AG04449 (cell line): ENCODE data around the gene ATP7B.

Experiments
- CTCF ChIA-PET: fragments of 350-600 bp; formaldehyde crosslinking; extraction: SDS; loops from one replicate; lab custom pipeline; 2021; ENCODE audit warnings: antibody characterized with exemption; lab: Yijun Ruan, JAX
- POLR2A ChIA-PET: fragments of 400-600, 350-600 bp; formaldehyde crosslinking; extraction: SDS; loops from one replicate; lab custom pipeline; 2020; ENCODE audit warnings: antibody characterized with exemption, inconsistent platforms; lab: Yijun Ruan, JAX
- DNase-seq: peaks from one replicate; pipeline ENCODE4 v3.0.0-alpha.2; 2010; ENCODE audit warnings: low read depth, low spot score
- H3K4me3 ChIP-seq: 2 replicates; pipeline ENCODE4 v1.5.1; 2011; ENCODE audit warnings: low read depth, mild to moderate bottlenecking, control low read depth, low read length
- CTCF ChIP-seq: IDR thresholded peaks from one replicate; pipeline ENCODE4 v1.5.1; 2011; ENCODE audit warnings: mild to moderate bottlenecking, moderate library complexity, low read length, control low read depth, inconsistent platforms; ENCODE audit not compliant: insufficient read depth; ENCODE audit errors: missing control alignments

The ATP7B gene

GRCh38 chr13:51998723-51999509 is 12.3 kb downstream of the ATP7B start:
- DNase-seq = no peak
- ChIA-PET POLR2A (no interaction called here), CTCF (interaction anchor here (0.7 to 6.2 kb wide), 5 partner anchors 10 to 452 kb away, joined by 3 to 61 read pairs (median 12); partner anchors contain the start of genes ALG11, ATP7B and NEK5)
- TF ChIP-seq CTCF = no peak
- no peak overlapping the region for H3K4me3 ChIP-seq

GRCh38 chr13:51997641-51998330 is 13.5 kb downstream of the ATP7B start:
- POLR2A ChIA-PET = no interaction called here
- TF ChIP-seq CTCF = no peak
- CTCF ChIA-PET = interaction anchor here (0.7 to 1.0 kb wide), 3 partner anchors 9 to 130 kb away, joined by 3 read pairs; no protein-coding TSS in a partner anchor
- no peak for DNase-seq
- H3K4me3 ChIP-seq = no peak overlapping the region

- no peak for DNase-seq
- H3K4me3 ChIP-seq = no peak overlapping the region
- POLR2A ChIA-PET = no interaction called here
- CTCF ChIA-PET = interaction anchor here (0.7 to 1.0 kb wide), 3 partner anchors 9 to 131 kb away, joined by 3 read pairs; partner anchors contain the start of gene NEK5
- no peak for TF ChIP-seq CTCF
Observed at GRCh38 chr13:51997186-51997585, 14.1 kb downstream of the ATP7B start.

- POLR2A ChIA-PET = no interaction called here
- no peak for DNase-seq
- no peak for TF ChIP-seq CTCF
- H3K4me3 ChIP-seq = no peak overlapping the region
- CTCF ChIA-PET = interaction anchor here (0.7 to 1.0 kb wide), 3 partner anchors 10 to 132 kb away, joined by 3 read pairs; partner anchors contain the start of gene NEK5
Observed at GRCh38 chr13:51996641-51997040, 14.6 kb downstream of the ATP7B start.

- DNase-seq = no peak
- no peak for TF ChIP-seq CTCF
- H3K4me3 ChIP-seq = no peak overlapping the region
- CTCF ChIA-PET = no interaction called here
- POLR2A ChIA-PET = no interaction called here
Observed at GRCh38 chr13:51995677-51996551, 15.3 kb downstream of the ATP7B start.
